Effector memory CD4-positive, alpha-beta T cell (primary cell): ENCODE data around the gene RNF31.
A peak's percentile ranks its signal among the peaks of the same experiment; 100 is the strongest.
"Not testable (repeated sequence)": the region's sequence is repeated elsewhere in the genome, so short reads cannot be mapped to it uniquely, and the experiment has no call there.

Experiments
- DNase-seq, 3 donors: peaks; one replicate each; pipeline ENCODE4 v3.0.0-alpha.2; 2020
- H3K27ac ChIP-seq: 2 replicates; pipeline ENCODE4 v1.7.0; 2013; ENCODE audit warnings: mild to moderate bottlenecking, low read length, moderate library complexity; ENCODE audit not compliant: insufficient read depth, poor library complexity, severe bottlenecking
- H3K27me3 ChIP-seq: replicated peaks from 2 replicates; pipeline ENCODE4 v1.7.0; 2013; ENCODE audit warnings: mild to moderate bottlenecking, low read length; ENCODE audit not compliant: insufficient read depth, control insufficient read depth, poor library complexity, severe bottlenecking
- H3K36me3 ChIP-seq: 2 replicates; pipeline ENCODE4 v1.7.0; 2013; ENCODE audit warnings: mild to moderate bottlenecking, low read length, moderate library complexity; ENCODE audit not compliant: control insufficient read depth, insufficient read depth
- H3K4me1 ChIP-seq: 2 replicates; pipeline ENCODE4 v1.7.0; 2013; ENCODE audit warnings: low read length, mild to moderate bottlenecking; ENCODE audit not compliant: control insufficient read depth, insufficient read depth, poor library complexity, severe bottlenecking
- H3K4me3 ChIP-seq: 2 replicates; pipeline ENCODE4 v1.7.0; 2013; ENCODE audit warnings: low read length, low read depth, mild to moderate bottlenecking; ENCODE audit not compliant: insufficient read depth, poor library complexity, severe bottlenecking
- H3K9me3 ChIP-seq: 2 replicates; pipeline ENCODE4 v1.7.0; 2013; ENCODE audit warnings: mild to moderate bottlenecking, low read length, moderate library complexity; ENCODE audit not compliant: control insufficient read depth
- total RNA-seq, 3 donors: gene quantifications; one replicate each; lab custom pipeline; 2026; lab: John Stamatoyannopoulos, UW

The RNF31 gene
- 1.9 to 5.4 (median 3.6) reads per million in 3 donors for total RNA-seq

DNA sequence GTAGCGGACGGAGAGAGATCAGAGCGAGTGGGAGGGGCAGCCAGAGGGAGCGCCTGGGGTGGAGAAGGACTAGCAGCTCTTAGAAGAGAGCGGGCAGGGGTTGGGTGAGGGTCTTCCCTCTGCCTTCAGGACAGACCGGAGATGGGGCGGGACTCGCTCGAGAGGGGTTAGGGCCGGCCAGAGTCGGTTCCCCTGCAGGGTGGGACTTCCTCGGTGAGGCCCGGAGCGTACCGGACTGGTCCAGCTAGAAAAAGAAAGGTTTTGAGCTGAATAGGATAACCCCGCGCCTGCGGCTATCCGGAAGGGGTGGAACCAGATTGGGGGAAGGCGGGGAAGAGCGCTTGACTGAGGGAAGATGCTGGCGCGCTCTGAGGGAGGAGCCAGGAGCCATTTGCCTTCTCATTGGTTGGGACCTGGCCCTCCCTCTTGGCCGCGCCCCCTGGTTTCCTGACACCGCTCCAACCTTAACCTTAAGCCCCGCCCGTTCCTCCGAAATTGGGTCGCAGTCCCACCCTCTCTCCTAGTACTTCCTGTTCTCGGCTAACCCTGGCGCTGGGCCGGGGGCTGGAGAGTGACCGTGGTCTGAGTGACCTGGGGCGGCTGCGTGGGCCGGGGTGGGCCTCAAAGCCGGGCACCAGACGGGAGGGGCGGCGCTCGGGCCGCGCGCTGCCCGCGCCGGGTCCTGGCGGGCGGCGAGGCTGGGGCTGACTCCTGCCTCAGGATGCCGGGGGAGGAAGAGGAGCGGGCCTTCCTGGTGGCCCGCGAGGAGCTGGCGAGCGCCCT lies at the start of gene RNF31:
Gene RNF31 (plus strand): TSS at position 521 of the 783 bp plus-strand sequence. CDS start 201 bp downstream, at position 722.
- H3K27ac ChIP-seq, result peak within 1 kb of the TSS; percentile 93
- peak; percentile 92 to 96 (median 94) for DNase-seq
- no peaks in the 10 kb centered on the region for H3K9me3 ChIP-seq
- H3K36me3 ChIP-seq, result peaks cover 45% of the 10 kb centered on the region
- peak within 1 kb of the TSS; percentile 93 for H3K4me3 ChIP-seq
- peaks cover 28% of the 10 kb centered on the region for H3K4me1 ChIP-seq
- no peaks in the 10 kb centered on the region for H3K27me3 ChIP-seq

DNA sequence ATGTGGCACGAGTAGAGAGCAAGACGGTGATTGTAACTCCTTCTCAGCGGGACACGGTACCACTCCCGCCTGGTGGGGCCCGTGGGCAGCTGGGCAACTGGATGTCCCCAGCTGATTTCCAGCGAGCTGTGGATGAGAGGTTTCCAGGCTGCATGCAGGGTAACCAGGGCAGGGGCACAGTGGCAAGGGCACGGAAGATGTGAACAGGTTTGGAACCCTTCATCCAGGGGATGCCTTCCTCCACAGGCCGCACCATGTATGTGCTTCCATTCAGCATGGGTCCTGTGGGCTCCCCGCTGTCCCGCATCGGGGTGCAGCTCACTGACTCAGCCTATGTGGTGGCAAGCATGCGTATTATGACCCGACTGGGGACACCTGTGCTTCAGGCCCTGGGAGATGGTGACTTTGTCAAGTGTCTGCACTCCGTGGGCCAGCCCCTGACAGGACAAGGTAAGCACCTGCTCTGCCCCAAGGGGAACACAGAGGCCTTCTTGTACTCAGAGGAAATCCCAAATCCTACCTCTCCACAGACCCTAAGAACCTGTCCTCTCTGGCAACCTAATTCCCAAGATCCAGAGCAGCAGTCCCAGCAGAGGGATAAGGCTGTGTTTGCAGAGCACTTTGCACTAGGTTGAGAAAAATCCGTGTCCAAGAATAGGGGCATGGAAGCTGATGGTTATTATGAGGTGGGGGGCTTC lies 48.9 kb upstream of the RNF31 start:
- Histone ChIP-seq H3K4me1 (no peaks in the 10 kb centered on the region), H3K27ac (no peak overlapping the region), H3K9me3 (no peaks in the 10 kb centered on the region), H3K4me3 (no peak overlapping the region), H3K27me3 (no peaks in the 10 kb centered on the region), H3K36me3 (peaks cover 26% of the 10 kb centered on the region)
- no peak for DNase-seq

DNA sequence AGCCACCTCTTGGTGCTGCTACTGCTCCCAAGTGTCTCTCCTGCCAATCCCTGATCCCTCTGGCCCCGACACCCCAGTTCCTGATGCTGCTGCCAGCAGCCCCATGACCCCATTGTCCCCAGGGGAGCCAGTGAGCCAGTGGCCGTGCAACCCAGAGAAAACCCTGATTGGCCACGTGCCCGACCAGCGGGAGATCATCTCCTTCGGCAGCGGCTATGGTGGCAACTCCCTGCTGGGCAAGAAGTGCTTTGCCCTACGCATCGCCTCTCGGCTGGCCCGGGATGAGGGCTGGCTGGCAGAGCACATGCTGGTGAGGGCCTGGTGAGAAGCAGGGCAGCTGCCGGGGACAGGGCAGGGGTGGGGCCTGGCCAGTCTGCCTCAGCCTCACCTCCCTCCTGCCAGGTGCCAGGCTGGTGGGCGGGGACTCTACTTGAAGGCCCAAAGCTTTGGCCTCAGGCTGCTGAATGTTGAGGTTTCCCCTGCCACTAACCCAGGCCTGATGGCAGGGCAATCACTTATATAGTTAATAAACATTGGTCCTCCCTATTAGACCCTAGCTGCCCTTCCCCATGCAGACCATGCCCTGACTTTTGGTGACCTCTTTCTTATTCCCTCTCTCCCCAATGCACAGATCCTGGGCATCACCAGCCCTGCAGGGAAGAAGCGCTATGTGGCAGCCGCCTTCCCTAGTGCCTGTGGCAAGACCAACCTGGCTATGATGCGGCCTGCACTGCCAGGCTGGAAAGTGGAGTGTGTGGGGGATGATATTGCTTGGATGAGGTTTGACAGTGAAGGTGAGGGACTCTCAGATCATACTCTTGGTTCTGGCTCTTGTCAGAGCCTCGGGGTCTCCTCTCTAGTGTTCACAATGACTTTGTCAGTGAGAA lies 48.1 kb upstream of the RNF31 start:
- no peak overlapping the region for H3K4me3 ChIP-seq
- DNase-seq, result no peak
- H3K9me3 ChIP-seq, result no peaks in the 10 kb centered on the region
- H3K36me3 ChIP-seq, result peaks cover 31% of the 10 kb centered on the region
- no peak overlapping the region for H3K27ac ChIP-seq
- no peaks in the 10 kb centered on the region for H3K4me1 ChIP-seq
- no peaks in the 10 kb centered on the region for H3K27me3 ChIP-seq

DNA sequence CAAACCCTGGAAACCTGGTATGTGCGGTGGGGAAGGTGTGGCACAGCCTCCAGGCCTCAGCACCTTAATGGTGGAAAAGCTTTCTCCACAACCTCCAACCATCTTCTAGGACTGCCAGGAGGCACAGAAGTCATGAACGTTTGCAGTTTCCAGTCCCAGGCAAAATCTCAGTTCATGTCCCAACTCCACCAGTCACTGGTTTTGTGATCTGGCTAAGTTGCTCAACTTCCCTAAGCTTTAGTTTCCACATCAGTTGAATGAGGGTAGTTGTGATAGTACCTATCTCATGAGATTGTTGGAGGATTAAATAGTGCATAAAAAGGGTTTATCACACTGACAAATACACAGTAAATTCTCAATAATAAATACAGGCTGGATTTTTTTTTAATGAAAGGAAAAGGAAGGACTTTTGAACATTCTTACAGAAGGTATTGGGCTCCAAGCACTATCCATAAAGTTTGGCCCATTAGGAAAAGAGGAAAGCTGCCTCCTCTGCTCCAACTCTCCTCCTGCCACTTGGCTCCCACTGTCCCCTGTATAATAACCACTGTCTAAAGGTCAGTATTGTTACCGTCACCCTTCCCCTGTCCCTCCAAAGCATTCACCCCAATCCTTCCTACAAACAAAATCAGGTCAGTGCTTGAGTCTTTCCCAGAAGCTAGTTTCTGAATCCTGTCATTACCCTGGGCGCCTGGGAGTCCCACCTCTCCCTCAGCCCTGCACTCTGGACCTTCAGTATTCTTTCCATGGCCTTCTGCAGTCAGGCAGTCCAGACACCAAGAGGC lies 46.9 kb upstream of the RNF31 start:
- Histone ChIP-seq H3K9me3 (no peaks in the 10 kb centered on the region), H3K4me1 (no peaks in the 10 kb centered on the region), H3K36me3 (peaks cover 31% of the 10 kb centered on the region), H3K4me3 (no peak overlapping the region), H3K27ac (no peak overlapping the region), H3K27me3 (no peaks in the 10 kb centered on the region)
- DNase-seq, result no peak

DNA sequence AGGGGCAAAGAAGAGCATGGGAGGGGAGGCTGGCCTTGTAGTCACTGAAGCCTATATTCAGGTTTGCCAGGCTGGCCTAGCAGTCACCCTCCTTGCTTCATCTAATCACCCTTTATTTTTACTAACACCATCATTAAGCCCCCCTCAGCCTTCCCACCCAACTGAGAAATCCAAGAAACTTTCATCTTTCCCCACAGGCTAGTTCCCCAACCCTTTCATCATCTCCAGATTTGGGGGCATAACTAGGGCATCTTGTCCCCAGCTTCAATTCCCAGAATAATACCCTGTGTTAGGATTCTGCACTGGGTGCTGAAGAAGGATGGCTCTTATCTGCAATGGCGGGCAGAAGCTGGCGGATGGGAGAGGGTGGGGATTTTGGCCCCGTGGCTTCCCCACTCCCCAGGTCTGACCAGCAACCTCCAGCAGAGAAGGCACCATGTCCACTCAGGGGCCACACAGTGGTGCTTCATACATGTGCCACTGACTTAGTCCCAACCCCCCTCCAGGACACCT lies 46.3 kb upstream of the RNF31 start:
- Histone ChIP-seq H3K4me3 (no peak overlapping the region), H3K27ac (no peak overlapping the region)

DNA sequence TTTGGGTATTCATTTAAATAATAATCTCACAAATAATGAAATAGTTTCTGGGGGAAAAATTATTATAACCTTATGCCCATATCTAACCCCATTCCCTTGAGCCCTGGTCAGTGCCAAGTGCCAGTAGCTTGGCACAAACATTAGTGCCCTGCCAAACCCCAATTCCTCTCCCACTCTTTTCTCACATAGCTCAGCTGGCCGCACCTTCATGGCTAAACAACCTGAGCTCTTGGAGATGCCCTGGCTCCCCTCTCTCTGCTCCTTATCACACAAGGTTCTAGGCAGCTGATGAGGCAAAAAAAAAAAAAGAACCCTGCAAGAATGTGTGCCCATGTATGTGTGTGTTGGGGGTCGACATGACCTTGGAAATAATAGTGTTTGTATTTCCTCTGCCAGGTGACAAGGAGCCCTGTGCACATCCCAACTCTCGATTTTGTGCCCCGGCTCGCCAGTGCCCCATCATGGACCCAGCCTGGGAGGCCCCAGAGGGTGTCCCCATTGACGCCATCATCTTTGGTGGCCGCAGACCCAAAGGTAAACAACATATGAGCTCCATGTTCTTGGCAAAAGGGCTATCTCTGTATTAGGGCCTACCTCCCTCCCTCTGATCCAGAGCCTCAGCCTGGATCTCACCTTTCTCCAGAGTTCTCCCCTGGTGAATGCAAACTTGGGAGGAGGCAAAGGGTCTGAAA lies 44.8 kb upstream of the RNF31 start:
- H3K27me3 ChIP-seq, result no peaks in the 10 kb centered on the region
- DNase-seq, result no peak
- H3K4me1 ChIP-seq, result no peaks in the 10 kb centered on the region
- H3K27ac ChIP-seq, result no peak overlapping the region
- no peak overlapping the region for H3K4me3 ChIP-seq
- peaks cover 31% of the 10 kb centered on the region for H3K36me3 ChIP-seq
- H3K9me3 ChIP-seq, result no peaks in the 10 kb centered on the region

More for the DNA sequence above, 46.3 kb upstream of the RNF31 start:
- Histone ChIP-seq H3K36me3 (peaks cover 31% of the 10 kb centered on the region), H3K4me1 (no peaks in the 10 kb centered on the region), H3K27me3 (no peaks in the 10 kb centered on the region), H3K9me3 (no peaks in the 10 kb centered on the region)
- DNase-seq, result no peak

DNA sequence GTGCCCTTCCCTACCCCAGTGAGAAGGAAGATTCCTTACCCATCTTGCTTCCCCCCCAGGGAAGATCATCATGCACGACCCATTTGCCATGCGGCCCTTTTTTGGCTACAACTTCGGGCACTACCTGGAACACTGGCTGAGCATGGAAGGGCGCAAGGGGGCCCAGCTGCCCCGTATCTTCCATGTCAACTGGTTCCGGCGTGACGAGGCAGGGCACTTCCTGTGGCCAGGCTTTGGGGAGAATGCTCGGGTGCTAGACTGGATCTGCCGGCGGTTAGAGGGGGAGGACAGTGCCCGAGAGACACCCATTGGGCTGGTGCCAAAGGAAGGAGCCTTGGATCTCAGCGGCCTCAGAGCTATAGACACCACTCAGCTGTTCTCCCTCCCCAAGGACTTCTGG lies 43.8 kb upstream of the RNF31 start:
- no peak overlapping the region for H3K4me3 ChIP-seq
- H3K27ac ChIP-seq, result no peak overlapping the region
- H3K36me3 ChIP-seq, result peaks cover 27% of the 10 kb centered on the region
- H3K27me3 ChIP-seq, result no peaks in the 10 kb centered on the region
- no peaks in the 10 kb centered on the region for H3K4me1 ChIP-seq
- no peak for DNase-seq
- no peaks in the 10 kb centered on the region for H3K9me3 ChIP-seq

DNA sequence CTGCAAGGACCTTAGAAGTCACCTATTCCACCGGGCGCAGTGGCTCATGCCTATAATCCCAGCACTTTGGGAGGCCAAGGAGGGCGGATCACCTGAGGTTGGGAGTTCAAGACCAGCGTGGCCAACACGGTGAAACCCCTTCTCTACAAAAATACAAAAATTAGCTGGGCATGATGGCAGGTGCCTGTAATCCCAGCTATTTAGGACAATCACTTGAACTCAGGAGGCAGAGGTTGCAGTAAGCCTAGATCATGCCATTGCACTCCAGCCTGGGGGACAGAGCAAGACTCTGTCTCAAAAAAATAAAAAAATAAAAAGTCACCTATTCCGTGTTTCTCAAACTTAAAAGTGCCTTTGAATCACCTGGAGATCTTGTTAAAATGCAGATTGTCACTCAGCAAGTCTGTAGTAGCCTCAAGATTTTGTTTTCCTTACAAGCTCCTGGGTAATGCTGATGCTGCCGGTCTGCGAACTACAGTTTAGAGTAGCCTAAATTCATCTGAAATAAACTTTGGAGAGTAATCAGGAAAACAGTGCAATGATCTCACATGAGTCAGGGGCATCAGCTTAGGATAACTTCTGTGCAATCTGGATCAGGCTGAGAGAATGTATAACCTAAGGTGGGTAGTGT lies 41.6 kb upstream of the RNF31 start:
- not testable (repeated sequence) for DNase-seq, H3K4me1 ChIP-seq, H3K4me3 ChIP-seq, H3K9me3 ChIP-seq, H3K27me3 ChIP-seq, H3K27ac ChIP-seq
- peaks cover 12% of the 10 kb centered on the region for H3K36me3 ChIP-seq
